A549 (cell line): Measurements from ENCODE around the gene CNTNAP2.

ENCODE experiments used
- EP300 ChIP-seq, 2 experiments: fragments of >200 bp; sonication (Bioruptor Twin); formaldehyde crosslinking; IDR thresholded peaks; 2 replicates in 1 of 2; 3 replicates in 1 of 2; pipeline ENCODE4 v1.6.1; 2016 to 2017
- JUNB ChIP-seq: fragments of >200 bp; sonication (Bioruptor Twin); formaldehyde crosslinking; IDR thresholded peaks from 2 replicates; pipeline ENCODE4 v1.6.1; 2016
- RFX5 ChIP-seq: fragments of 450-650 bp; IDR thresholded peaks from 2 replicates; pipeline ENCODE4 v1.7.1; 2014; ENCODE audit warnings: antibody characterized with exemption, mild to moderate bottlenecking, moderate library complexity
- TF ChIP-seq, protein P1 (sequence below): fragments of >200 bp; sonication (Bioruptor Twin); formaldehyde crosslinking; IDR thresholded peaks from 3 replicates; pipeline ENCODE4 v1.5.1; 2016

GRCh38 chr7:148410905-148411304 lies 2294.3 kb downstream of the CNTNAP2 start:
- TF ChIP-seq, protein P1, sequence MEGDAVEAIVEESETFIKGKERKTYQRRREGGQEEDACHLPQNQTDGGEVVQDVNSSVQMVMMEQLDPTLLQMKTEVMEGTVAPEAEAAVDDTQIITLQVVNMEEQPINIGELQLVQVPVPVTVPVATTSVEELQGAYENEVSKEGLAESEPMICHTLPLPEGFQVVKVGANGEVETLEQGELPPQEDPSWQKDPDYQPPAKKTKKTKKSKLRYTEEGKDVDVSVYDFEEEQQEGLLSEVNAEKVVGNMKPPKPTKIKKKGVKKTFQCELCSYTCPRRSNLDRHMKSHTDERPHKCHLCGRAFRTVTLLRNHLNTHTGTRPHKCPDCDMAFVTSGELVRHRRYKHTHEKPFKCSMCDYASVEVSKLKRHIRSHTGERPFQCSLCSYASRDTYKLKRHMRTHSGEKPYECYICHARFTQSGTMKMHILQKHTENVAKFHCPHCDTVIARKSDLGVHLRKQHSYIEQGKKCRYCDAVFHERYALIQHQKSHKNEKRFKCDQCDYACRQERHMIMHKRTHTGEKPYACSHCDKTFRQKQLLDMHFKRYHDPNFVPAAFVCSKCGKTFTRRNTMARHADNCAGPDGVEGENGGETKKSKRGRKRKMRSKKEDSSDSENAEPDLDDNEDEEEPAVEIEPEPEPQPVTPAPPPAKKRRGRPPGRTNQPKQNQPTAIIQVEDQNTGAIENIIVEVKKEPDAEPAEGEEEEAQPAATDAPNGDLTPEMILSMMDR: no peak
- no peak for TF ChIP-seq EP300 (IDR thresholded peaks at IDR 0.05)
- TF ChIP-seq JUNB: no peak
- no peak for TF ChIP-seq RFX5
